GM12865 (cell line): Measurements from ENCODE around the gene KCNJ15.

ENCODE experiments used
- DNase-seq: peaks from one replicate; pipeline ENCODE4 v3.0.0; 2010; ENCODE audit warnings: low read depth
- H3K4me3 ChIP-seq: 2 replicates; pipeline ENCODE4 v1.5.1; 2011; ENCODE audit warnings: mild to moderate bottlenecking, low read depth, low read length, control low read depth
- TF ChIP-seq, protein P1 (sequence below): IDR thresholded peaks from 2 replicates; pipeline ENCODE4 v1.5.1; 2011; ENCODE audit warnings: low read length, control low read depth, low read depth, inconsistent platforms; ENCODE audit not compliant: insufficient read depth; ENCODE audit errors: missing control alignments

Gene KCNJ15

DNA sequence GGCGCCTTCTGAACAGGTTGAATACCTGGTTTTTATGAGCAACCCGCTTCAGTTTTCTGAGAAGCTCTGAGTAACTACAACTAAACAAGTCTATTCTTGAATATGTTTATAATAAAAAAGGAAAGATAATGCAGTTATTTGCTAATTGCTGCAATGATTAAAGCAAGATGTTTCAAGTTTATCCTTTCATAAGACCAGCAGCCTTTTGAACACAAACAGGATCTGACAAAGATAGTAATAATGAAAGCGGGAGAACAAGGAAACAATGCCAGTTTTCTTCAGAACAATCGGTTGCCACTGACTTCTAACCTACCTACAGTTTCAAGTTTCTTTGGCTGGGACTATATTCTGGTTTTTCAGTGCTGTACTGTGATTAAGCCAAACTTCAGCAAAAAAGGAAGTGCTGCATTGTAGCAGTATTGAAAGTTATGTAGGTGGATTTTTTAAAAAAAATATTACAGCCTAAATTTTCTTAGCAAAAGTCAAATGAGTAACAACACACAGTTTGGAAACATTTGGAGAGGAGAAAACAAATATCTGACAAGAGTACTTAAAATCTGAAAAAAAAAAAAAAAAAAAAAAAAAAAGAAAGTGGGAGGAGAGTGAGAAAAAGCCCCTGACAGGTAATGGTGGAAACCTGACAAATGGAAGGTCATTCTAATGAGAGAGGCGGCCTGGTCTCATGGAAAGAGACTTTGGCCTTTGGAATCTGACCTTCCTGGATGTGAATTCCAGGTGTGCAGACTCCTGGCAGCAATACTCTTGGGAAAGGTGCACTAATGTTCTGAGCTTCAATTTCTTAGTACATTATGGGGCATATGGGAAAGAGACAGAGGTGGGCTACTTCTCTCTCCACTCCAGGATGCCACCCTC, 11.4 kb downstream of the KCNJ15 start:
- TF ChIP-seq, protein P1, sequence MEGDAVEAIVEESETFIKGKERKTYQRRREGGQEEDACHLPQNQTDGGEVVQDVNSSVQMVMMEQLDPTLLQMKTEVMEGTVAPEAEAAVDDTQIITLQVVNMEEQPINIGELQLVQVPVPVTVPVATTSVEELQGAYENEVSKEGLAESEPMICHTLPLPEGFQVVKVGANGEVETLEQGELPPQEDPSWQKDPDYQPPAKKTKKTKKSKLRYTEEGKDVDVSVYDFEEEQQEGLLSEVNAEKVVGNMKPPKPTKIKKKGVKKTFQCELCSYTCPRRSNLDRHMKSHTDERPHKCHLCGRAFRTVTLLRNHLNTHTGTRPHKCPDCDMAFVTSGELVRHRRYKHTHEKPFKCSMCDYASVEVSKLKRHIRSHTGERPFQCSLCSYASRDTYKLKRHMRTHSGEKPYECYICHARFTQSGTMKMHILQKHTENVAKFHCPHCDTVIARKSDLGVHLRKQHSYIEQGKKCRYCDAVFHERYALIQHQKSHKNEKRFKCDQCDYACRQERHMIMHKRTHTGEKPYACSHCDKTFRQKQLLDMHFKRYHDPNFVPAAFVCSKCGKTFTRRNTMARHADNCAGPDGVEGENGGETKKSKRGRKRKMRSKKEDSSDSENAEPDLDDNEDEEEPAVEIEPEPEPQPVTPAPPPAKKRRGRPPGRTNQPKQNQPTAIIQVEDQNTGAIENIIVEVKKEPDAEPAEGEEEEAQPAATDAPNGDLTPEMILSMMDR: no peak
- peak; percentile 68 for DNase-seq
- H3K4me3 ChIP-seq: peak overlapping the region; percentile 44

GRCh38 chr21:38268864-38269575, 12.2 kb downstream of the KCNJ15 start:
- TF ChIP-seq, protein P1: no peak
- peak overlapping the region; percentile 44 for H3K4me3 ChIP-seq
- peak; percentile 61 for DNase-seq

- TF ChIP-seq, protein P1: no peak
- peak overlapping the region; percentile 44 for H3K4me3 ChIP-seq
- peak; percentile 87 for DNase-seq
Measured at GRCh38 chr21:38269576-38269936, 12.8 kb downstream of the KCNJ15 start.

- H3K4me3 ChIP-seq: peak overlapping the region; percentile 8
- peak; percentile 28 for DNase-seq
- TF ChIP-seq, protein P1: no peak
Measured at GRCh38 chr21:38272215-38272614, 15.4 kb downstream of the KCNJ15 start.

DNA sequence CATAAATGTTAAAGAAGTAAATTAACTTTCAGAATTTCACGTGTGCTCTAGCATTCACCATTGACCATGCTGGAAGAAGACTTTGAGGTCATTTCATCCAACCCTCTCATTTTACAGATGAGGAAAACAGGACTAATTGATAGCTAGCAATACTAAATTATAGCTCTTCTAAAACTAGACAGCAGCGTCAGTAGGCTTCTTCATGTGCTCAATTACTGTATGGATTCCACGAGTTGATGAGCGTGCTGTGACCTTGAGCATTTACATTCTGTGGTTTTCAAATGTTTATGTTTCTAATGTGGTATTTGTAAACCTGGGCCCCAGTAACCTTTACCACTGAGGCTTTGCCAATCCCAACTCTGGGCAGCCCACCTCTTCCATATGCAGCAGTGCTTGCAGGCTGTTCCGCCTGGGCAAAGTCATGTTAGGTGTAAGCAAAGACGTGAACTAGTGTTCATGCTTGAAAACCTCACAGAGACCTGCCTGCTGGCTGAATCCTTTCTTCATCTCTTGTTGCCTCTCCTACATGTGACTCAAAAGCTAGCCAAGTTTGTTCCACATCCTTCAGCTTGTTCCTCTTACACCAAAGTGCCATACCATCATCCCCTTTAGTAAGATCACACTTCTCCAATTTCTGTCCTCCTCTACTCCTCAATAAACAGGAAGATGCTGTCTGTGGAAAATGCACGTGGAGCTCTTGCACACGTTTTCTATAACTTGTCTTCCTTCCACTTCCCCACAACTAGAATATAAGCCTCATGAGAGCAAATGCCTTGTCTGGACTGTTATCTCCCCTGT, 17.2 kb downstream of the KCNJ15 start:
- TF ChIP-seq, protein P1: no peak
- peak; percentile 16 for DNase-seq
- no peak overlapping the region for H3K4me3 ChIP-seq

DNA sequence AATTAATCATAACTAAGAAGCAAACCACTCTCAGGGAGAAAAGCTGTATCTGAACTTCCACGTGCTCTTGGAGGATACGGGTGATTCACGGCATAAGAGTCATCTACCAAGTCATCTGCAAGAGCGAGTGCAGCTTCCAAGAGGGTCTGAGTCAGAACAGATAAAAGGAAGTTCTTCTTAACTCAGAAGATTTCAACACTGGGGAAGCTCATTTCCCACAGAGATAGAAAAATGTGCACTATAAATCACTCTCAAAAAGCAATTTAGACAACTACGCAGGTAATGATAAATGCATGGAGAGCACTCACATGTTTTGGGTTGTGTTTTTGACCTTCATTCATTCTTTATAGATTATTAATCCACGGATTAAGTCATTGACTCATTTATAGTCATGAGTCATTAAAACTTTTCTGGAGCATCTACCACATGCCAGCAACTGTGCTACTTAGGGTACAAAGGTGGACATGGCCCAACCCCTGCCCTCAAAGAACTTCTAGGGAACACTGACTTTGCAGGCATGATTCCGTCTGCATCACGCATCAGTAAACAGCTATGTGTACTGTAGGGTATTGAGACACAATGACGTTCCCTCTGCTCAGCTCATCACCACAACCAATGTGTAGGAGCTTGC, 20.8 kb downstream of the KCNJ15 start:
- TF ChIP-seq, protein P1: no peak
- H3K4me3 ChIP-seq: no peak overlapping the region
- no peak for DNase-seq
